Activated CD4-positive, alpha-beta T cell treated with anti-CD3 and anti-CD28 coated beads for 1 hour (primary cell): Measurements from ENCODE around the gene C9orf50.

Experiments
- DNase-seq: peaks from one replicate; pipeline ENCODE4 v3.0.0-alpha.2; 2020

C9orf50 gene

DNA sequence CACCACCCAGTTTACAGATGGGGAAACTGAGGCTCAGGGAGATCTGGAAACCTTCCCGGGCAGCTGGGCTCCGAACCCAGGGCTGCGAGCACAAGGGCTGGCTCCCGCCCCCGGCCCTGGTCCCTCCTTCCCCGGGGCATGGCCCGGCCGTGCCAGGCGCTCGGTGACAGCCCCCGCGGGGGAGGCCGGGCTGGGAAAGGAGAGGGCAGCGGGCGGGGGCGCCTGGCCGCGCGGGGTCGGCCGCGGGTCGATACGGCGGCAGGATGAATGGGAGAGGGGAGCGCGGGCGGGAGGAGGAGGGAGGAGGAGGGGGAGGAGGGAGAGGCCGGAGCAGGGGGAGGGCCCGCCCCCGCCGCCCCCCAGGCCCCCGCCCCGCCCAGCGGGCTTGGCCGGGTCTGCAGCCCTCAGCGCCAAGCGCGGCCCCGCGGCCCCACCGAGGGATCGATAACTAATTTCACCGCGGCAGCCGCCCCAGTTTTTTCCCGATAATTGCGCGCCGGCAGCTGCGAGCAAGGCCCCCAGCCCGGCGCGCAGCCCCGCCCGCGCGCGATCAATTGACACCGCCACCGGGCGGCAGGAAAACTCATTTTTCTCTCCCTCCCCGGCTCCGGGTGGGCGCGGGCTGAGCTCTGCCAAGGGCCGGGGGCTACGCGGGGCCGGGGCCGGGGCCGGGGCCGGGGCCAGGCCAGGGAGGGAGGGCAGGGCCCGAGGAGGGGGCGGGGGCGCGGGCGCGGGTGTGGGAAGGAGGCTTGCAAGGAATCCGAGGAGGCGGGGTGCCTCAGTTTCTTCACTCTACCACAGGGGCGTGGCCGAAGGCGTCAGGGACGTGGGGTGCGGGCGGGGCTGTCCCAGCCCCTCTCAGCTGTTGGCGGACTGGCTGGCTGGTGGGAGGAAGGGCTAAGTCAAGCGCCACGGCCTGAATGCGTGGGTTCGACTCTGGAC lies 52.1 kb downstream of the C9orf50 start:
- DNase-seq: no peak

DNA sequence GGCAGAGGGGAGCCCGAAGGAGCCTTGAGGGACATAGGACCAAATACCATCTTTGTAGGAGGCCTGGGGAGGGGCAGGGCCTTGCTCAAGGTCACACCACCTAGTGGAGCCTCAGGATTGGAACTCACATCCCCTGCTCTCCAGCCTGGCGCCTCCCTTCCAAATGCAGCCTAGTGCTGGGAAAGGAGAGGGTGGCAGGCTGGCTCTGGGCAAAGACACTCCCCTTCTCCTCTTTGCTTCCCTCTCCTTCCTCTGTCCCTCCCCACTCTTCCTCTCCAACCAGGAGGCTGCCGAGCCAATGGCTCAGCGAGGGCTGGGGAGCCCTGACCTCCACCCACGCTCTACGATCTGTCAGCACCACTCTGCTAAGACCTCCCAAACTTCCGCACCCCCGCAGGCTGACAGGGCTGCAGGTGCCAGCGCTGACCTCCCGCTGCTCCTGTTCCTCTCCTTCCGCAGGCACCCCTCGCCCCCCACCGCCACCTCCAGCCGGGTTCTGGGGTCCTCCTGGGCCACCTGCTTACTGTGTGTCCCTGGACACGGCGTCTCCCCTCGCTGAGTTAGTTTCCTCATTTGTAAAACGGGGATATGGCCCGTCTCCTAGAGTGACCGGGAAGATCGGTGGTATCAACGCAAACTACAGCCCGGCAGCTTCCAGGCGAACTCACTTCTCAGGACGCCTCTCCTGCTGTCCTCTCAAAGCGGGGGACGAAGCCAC lies 52.9 kb downstream of the C9orf50 start:
- no peak for DNase-seq

GRCh38 chr9:129567329-129567728 lies 53.6 kb downstream of the C9orf50 start:
- no peak for DNase-seq

DNA sequence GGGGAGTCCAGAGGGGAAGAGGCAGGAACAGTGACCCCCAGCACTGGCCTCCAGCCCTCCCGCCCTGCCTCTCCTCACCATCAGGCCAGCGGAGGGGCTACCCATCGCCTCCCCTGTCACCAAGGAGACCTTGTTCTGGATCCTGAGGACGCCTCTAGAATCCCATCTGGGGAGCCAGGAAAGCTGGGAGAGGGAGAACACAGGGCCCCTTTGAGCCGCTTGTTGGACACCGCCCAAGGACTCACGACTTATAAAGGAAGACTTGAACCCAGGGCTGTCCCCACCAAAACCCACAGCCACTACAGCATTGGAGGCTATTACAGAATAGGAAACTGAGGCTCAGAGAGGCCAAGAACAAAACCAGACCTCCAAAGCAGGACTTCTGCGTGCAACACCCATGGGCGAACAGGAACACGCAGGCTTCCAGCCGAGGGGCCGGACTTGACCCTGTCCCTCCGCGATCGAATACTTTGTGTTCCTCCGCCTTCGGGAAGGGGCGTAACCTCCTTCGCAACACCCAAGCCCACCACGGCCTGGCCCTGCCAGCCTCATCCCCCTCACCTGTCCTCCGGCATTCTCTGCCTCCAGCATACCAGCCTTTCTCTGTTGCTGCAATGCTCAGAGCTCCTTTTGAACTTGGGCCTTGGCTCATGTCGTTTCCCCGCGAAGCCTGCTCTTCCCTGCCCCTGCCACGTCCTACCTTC lies 54.2 kb downstream of the C9orf50 start:
- DNase-seq: no peak

- DNase-seq: no peak
Measured at GRCh38 chr9:129562917-129563316, 58.0 kb downstream of the C9orf50 start.

GRCh38 chr9:129562514-129562913 lies 58.4 kb downstream of the C9orf50 start:
- no peak for DNase-seq
